ENCODE data around the gene HDAC1. TPM values are rescaled to one million over a fixed set of nuclear protein-coding genes. Genes with fewer than 3 reads are reported as not detected.

HDAC1 gene
- total and polyA plus RNA-seq, 10 of the 15 experiments (the other 5 are each of a cell fraction or from before 2014, with no cell fraction given) = 147 to 331 (median 168) TPM

- BruUV-seq (replicated peaks) = no TSS peak
- POLR2A ChIA-PET = interaction anchor here (1.2 to 1.5 kb wide), 2 partner anchors 13 to 83 kb away, joined by 3 read pairs; no protein-coding TSS in a partner anchor
- no peaks in the 10 kb centered on the region for H3K36me3 ChIP-seq (ENCODE audit: control insufficient read depth in 2 of 2, insufficient read depth in 2 of 2, low read length in 1 of 2)
Observed at GRCh38 chr1:32341186-32341757, 49.4 kb downstream of the HDAC1 start.

GRCh38 chr1:32341971-32342370, 50.1 kb downstream of the HDAC1 start:
- RAD21 ChIA-PET (ENCODE audit: unreplicated experiment) = interaction anchor here (1.3 kb wide), 1 partner anchor 11 kb away, joined by 3 read pairs; no protein-coding TSS in a partner anchor
- Histone ChIP-seq H3K79me2 (ENCODE audit: control insufficient read depth, insufficient read depth, low read length) (no peaks in the 10 kb centered on the region; the same call in 1 of the 2 replicates), H3K4me3 (no peak overlapping the region; the same call in 1 of the 2 replicates), H2AFZ (ENCODE audit: control insufficient read depth, low read depth, low read length) (no peak overlapping the region), H3K4me1 (ENCODE audit: control insufficient read depth, insufficient read depth, low read length) (peaks cover 48% of the 10 kb centered on the region), H3K36me3 (ENCODE audit: control insufficient read depth in 2 of 2, insufficient read depth in 2 of 2, low read length in 1 of 2) (no peaks in the 10 kb centered on the region), H3K9ac (ENCODE audit: control insufficient read depth, insufficient read depth, low read length) (no peak overlapping the region; the same call in 1 of the 2 replicates), H3K27ac (ENCODE audit: control insufficient read depth, insufficient read depth) (no peak overlapping the region), H4K20me1 (ENCODE audit: control insufficient read depth, insufficient read depth) (no peaks in the 10 kb centered on the region), H3K9me3 (replicated peaks; ENCODE audit: control insufficient read depth, insufficient read depth, low read length) (no peaks in the 10 kb centered on the region), H3K4me2 (ENCODE audit: control insufficient read depth, insufficient read depth) (peak overlapping the region; percentile 21), H3K27me3 (replicated peaks in 1 of 2; ENCODE audit: control insufficient read depth in 2 of 2, insufficient read depth in 2 of 2, low read length in 1 of 2) (no peaks in the 10 kb centered on the region)
- ATAC-seq (no peak), DNase-seq (ENCODE audit: low read depth, low spot score) (no peak), FAIRE-seq (no peak)
- POLR2A ChIA-PET = interaction anchor here (1.2 to 1.5 kb wide), 2 partner anchors 13 to 83 kb away, joined by 3 read pairs; no protein-coding TSS in a partner anchor
- in situ Hi-C loops (cut with MboI) = no loop called here
- WGBS (ENCODE audit: insufficient coverage, insufficient replicate concordance, low lambda C conversion rate, missing lambda C conversion rate) = 54% methylated on average over 5 of the region's 5 CpGs
- CTCF ChIA-PET = interaction anchor here (0.9 to 1.5 kb wide), 4 partner anchors 9 to 179 kb away, joined by 3 read pairs; no protein-coding TSS in a partner anchor
- SMC1A ChIA-PET (ENCODE audit: uncharacterized antibody, unreplicated experiment) = interaction anchor here (1.0 to 1.2 kb wide), 2 partner anchors 9 to 22 kb away, joined by 3 read pairs; no protein-coding TSS in a partner anchor
- no TSS peak for BruUV-seq (replicated peaks)
- intact Hi-C loops (cut with micrococcal nuclease; ENCODE audit: unreplicated experiment) = no loop called here
- peak; percentile 54; the same call in 1 of the 2 replicates for TF ChIP-seq RELB (IDR thresholded peaks at IDR 0.05; ENCODE audit: low read depth)
- TF ChIP-seq ATF7 (IDR thresholded peaks at IDR 0.05; ENCODE audit: low read depth) = 0 out of 2 replicates have a peak, but pooled peaks have one; percentile 27
- TF ChIP-seq MLLT1 (IDR thresholded peaks at IDR 0.05) = peak; percentile 86; the same call in 1 of the 2 replicates
- peak; percentile 67 for TF ChIP-seq IKZF1 (conservative IDR thresholded peaks at IDR 0.05)
- peak in 1 of 2 experiments; percentile 52; a peak in 2 of 4 replicates for TF ChIP-seq IKZF2 (IDR thresholded peaks at IDR 0.05)
- peak; percentile 31; the same call in 1 of the 2 replicates for TF ChIP-seq EED (IDR thresholded peaks at IDR 0.05; ENCODE audit: low read depth)
- no peak for TF ChIP-seq RAD51 (IDR thresholded peaks at IDR 0.05)
- no peak for TF ChIP-seq SP1 (IDR thresholded peaks at IDR 0.05; ENCODE audit: low read depth, low read length)

More at GRCh38 chr1:32341186-32341757, 49.4 kb downstream of the HDAC1 start:
- peak overlapping the region; percentile 21; the same call in 1 of the 2 replicates for H3K4me2 ChIP-seq (ENCODE audit: control insufficient read depth, insufficient read depth)
- no peaks in the 10 kb centered on the region for H4K20me1 ChIP-seq (ENCODE audit: control insufficient read depth, insufficient read depth)
- ChIA-PET RAD21 (ENCODE audit: unreplicated experiment) (interaction anchor here (1.3 kb wide), 1 partner anchor 12 kb away, joined by 3 read pairs; no protein-coding TSS in a partner anchor), CTCF (interaction anchor here (0.9 to 1.5 kb wide), 3 partner anchors 9 to 179 kb away, joined by 3 read pairs; no protein-coding TSS in a partner anchor), SMC1A (ENCODE audit: uncharacterized antibody, unreplicated experiment) (no interaction called here)
- no peaks in the 10 kb centered on the region; the same call in 1 of the 2 replicates for H3K79me2 ChIP-seq (ENCODE audit: control insufficient read depth, insufficient read depth, low read length)
- intact Hi-C loops (cut with micrococcal nuclease; ENCODE audit: unreplicated experiment) = no loop called here
- DNase-seq (ENCODE audit: low read depth, low spot score) (no peak), ATAC-seq (no peak), FAIRE-seq (no peak)
- H3K9me3 ChIP-seq (replicated peaks; ENCODE audit: control insufficient read depth, insufficient read depth, low read length) = no peaks in the 10 kb centered on the region
- H3K27me3 ChIP-seq (replicated peaks in 1 of 2; ENCODE audit: control insufficient read depth in 2 of 2, insufficient read depth in 2 of 2, low read length in 1 of 2) = no peaks in the 10 kb centered on the region
- TF ChIP-seq BMI1 (IDR thresholded peaks at IDR 0.05; ENCODE audit: borderline replicate concordance) = no peak
- no peak for TF ChIP-seq EED (IDR thresholded peaks at IDR 0.05; ENCODE audit: low read depth)
- TF ChIP-seq HDAC2 (IDR thresholded peaks at IDR 0.05) = no peak
- no peak overlapping the region; the same call in 1 of the 2 replicates for H3K4me3 ChIP-seq
- peak overlapping the region; percentile 26; the same call in 1 of the 2 replicates for H3K9ac ChIP-seq (ENCODE audit: control insufficient read depth, insufficient read depth, low read length)
- in situ Hi-C loops (cut with MboI) = no loop called here
- WGBS (ENCODE audit: insufficient coverage, insufficient replicate concordance, low lambda C conversion rate, missing lambda C conversion rate) = 97% methylated on average over 11 of the region's 11 CpGs
- no peak overlapping the region for H3K27ac ChIP-seq (ENCODE audit: control insufficient read depth, insufficient read depth)
- H2AFZ ChIP-seq (ENCODE audit: control insufficient read depth, low read depth, low read length) = no peak overlapping the region
- peaks cover 55% of the 10 kb centered on the region for H3K4me1 ChIP-seq (ENCODE audit: control insufficient read depth, insufficient read depth, low read length)

Measured in GM12878 (cell line).